Muscle of arm (tissue), 12 donors: ENCODE measurements around the gene CNTNAP2. TPM values are rescaled to one million over a fixed set of nuclear protein-coding genes. Genes with fewer than 3 reads are reported as not detected.

Source experiments
- DNase-seq: peaks from one replicate; pipeline ENCODE4 v3.0.0-alpha.2; 2013
- polyA plus RNA-seq, 12 donors: library from polyadenylated mRNA; unstranded; fragments of 120-200 nt; gene quantifications; one replicate each; pipeline ENCODE4 v1.2.1, GENCODE V29; 2013; ENCODE audit not compliant: insufficient read length in 12 of 12

The CNTNAP2 gene
- polyA plus RNA-seq, 12 donors, result 7.4 to 16.1 (median 10.3) TPM; not detected in 1

GRCh38 chr7:147923841-147924240 lies 1807.2 kb downstream of the CNTNAP2 start:
- DNase-seq, result no peak

- DNase-seq, result no peak
Measured at GRCh38 chr7:147937428-147937827, 1820.8 kb downstream of the CNTNAP2 start.

- no peak for DNase-seq
Measured at GRCh38 chr7:147941381-147941780, 1824.8 kb downstream of the CNTNAP2 start.

GRCh38 chr7:147944321-147944720 lies 1827.7 kb downstream of the CNTNAP2 start:
- no peak for DNase-seq

DNA sequence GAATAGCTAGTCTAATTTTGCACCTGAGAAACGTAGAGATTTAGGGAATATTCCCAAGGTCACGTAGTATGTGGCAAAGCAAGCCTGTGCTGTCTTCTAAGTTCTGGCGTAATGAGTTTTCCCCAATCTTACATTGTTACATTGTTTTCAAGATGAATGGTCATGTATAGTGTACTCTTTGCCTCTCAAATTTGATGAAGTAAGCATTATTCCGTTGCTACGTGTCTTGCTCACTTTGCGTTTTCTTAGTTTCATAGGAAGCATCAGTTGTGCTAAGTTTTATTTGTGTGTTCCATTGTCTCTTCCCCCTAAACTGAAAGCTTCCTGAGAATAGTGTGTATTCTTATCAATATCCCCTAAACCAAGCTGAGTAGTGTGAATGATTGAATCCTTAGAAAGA lies 1836.3 kb downstream of the CNTNAP2 start:
- no peak for DNase-seq

- DNase-seq, result no peak
Measured at GRCh38 chr7:147968046-147968610, 1851.5 kb downstream of the CNTNAP2 start.

GRCh38 chr7:147971606-147972110 lies 1855.1 kb downstream of the CNTNAP2 start:
- DNase-seq, result no peak

- DNase-seq, result no peak
Measured at GRCh38 chr7:147978201-147978600, 1861.6 kb downstream of the CNTNAP2 start.

DNA sequence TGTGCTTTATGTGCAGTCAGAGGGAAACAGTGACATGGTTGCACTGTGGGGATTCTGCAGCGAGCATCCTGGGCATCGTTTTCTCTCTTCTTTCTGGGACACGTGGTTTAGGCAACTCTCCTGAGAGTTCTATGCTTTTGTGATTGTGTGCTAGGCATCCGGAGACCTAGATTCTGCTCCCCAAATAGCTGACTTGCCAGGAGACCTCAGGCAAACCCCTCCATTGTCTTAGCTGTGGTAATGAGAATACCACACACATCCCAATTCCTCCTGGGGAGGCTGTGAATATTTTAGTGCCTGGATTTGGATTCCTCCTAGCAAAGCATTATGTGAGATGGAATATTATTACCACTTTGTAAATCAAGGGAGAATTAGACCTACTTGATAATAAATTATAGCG lies 1862.0 kb downstream of the CNTNAP2 start:
- DNase-seq, result no peak

DNA sequence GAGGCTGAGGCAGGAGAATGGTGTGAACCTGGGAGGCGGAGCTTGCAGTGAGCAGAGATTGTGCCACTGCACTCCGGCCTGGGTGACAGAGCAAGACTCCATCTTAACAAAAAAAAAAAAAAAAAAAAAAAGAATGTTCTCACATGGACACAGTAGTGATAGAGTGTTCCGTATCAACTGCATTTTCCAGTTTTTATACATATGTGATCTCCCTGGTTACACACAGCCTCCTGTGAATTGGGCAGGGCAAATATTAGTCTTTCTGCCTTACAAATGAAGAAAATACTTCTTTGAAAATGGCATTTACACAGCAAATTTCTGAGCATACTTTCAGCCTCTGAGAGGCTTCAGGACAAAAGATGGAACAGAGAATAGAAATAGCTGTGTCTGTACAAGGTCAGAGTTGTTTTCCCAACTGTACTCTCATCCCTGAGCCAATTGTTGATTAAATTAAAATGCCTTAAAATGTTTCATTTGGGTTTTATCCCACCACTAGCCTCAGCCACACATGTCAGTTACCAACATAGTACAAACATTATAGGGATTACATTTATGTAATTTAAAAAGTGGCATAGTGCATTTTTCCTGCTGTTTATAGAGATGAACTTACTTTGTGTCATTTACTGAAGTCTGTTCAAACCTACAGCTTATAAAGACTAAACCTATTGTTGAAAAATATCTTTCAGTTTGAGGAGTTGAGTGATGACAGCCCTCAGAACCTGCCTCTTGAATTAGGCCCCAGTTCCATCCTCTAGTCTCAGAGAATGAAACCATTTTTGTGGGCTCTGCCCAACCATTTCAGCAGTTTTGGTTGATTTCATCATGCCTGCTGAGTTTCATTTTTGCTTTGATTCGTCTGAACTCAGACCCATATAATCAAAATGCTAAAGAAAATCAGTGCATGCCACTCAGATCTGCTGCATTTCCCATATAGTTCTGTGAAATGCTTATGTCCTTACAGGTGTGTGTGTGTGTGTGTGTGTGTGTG lies 1864.5 kb downstream of the CNTNAP2 start:
- no peak for DNase-seq

DNA sequence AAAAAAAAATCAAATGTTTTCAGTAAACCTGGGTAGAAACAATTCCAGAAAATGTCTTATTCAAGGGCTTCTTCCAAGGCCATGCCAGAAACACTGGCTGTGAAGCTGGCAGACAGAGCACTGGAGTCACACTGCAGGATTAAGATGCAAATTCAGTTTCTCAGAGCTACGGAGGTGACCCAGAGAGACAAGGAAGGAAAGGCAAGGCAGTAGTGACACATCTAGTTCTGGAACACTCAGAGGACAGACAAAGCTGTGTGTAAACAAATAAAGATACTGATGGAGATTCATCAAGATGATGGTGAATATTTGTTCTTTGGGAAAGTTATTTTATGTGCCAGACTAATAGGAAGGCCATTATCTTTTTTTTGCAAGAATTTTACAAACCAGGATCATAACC lies 1865.7 kb downstream of the CNTNAP2 start:
- no peak for DNase-seq

GRCh38 chr7:147984265-147984664 lies 1867.7 kb downstream of the CNTNAP2 start:
- DNase-seq, result no peak

DNA sequence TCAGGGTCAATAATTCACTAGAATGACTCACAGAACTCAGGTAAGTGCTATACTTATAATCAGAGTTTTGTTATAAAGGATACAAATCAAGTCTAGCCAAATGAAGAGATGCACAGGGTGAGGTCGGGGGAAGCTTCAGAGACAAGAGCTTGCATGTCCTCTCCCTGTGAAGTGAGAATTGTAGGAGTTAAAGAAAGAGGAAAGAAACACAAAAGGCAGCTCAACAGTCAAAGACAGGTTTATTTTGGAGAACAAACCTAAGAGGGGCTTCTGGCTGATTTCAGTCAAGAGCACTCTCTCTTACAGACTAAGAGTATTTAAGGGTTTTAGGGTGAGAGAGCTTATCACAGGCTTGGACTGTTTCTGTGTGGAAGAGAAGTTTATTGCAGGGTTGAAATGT lies 1873.5 kb downstream of the CNTNAP2 start:
- DNase-seq, result no peak

DNA sequence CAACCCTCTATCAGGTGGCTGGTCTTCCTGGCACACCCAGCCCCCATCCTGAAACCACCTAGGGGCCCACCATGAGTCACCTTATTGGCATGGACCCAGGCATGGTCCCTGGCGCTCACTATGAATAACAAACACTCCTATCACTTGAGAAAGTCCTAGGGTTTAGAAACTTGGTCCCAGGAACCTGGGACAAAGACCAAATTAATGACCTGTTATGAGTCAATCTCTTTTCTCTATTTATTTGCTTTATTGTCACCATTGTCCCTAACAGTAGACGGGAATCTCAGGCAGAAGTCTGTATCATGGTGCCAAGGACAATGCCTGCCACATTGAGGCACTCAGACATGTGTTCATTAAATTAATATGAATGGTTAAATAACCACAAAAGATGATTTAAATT lies 1874.3 kb downstream of the CNTNAP2 start:
- DNase-seq, result no peak

DNA sequence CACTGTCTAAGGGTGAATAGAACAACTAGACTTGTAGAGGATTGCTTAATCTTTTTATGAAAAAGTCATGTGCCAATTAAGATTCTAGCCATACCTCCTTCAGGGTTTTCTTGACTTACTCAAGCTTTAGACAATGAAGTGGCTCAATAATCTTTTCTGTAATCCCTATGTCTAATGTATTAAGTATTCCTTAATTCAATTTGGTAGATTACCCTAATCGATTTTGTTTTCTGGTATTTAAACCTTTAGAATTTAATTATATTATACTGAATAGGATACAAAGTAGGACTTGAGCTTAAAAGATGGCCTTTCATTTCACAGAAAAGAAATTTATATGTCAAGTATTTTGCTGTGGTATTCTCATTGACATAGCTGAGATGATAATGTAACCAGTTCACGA lies 1876.1 kb downstream of the CNTNAP2 start:
- DNase-seq, result no peak

- DNase-seq, result no peak
Measured at GRCh38 chr7:147997636-147998035, 1881.0 kb downstream of the CNTNAP2 start.

GRCh38 chr7:147999962-148000361 lies 1883.4 kb downstream of the CNTNAP2 start:
- no peak for DNase-seq

DNA sequence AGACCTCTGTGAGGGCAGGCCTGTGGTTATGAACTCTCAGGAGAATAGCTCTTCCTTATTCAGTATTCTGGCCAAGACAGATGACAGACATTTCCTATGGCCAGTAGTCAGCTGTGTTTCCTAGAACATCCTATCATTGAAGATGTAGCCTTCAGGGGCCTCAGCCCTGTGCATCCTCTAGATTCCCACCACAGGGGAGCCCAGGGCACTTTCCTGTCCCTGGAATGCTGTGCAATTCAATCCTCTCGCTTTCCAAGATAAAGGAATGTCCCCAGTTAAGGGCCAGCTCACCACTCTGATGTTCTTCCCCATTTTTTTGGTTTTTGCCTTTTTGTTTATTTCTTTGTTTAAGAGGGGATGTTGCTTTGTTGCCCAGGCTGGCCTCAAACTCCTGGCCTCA lies 1895.2 kb downstream of the CNTNAP2 start:
- DNase-seq, result no peak

GRCh38 chr7:148014001-148014400 lies 1897.4 kb downstream of the CNTNAP2 start:
- DNase-seq, result no peak

DNA sequence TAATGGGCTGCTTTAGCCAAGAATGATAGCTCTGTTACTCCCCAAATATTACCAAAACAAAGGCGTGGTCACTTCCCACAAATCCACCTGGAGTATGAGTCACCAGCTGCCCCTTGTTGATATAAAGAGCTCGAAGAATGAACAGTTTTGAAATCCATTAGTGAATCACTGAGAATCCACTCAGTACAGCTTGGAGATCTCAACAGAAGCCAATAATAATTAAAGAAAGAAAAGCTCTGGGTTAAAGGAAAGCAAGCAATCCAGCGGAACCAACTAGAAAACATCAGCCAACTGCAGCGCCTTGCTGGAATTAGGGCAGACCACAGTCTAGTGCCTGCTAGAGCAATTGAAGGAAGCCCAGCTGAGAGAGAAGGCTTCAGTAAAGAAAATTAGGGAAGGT lies 1897.9 kb downstream of the CNTNAP2 start:
- no peak for DNase-seq

GRCh38 chr7:148017126-148017525 lies 1900.5 kb downstream of the CNTNAP2 start:
- DNase-seq, result no peak

DNA sequence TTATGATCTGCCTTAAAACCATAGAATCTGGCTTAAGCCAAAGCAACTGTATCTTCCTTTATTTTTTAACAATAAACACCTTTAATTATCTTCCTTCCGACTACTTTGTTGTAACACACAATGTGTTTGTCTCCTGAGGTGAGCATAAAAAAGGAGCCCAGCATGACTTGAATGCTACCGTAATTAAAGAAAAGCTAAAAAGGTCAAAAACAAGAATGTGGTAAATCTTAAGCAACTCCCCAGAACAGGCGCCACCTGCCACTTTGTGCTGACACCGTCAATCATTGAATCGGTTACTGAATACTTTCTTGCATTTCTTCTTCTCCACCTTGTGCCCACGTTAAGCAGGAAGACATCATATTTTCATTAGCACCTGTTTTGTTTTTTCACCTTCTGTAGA lies 1904.1 kb downstream of the CNTNAP2 start:
- DNase-seq, result no peak

GRCh38 chr7:148021507-148022045 lies 1905.0 kb downstream of the CNTNAP2 start:
- no peak for DNase-seq
